Measurements from ENCODE around the gene G0S2. TPM values are rescaled to one million over a fixed set of nuclear protein-coding genes. Genes with fewer than 3 reads are reported as not detected.
A peak's percentile ranks its signal among the peaks of the same experiment; 100 is the strongest.

Gene G0S2
- total RNA-seq, 1 donor from 2014 or later, result 3.6 TPM

- Mint-ChIP-seq H3K27me3 (ENCODE audit: low read depth) (peaks cover 12% of the 10 kb centered on the region), H3K9me3 (no peaks in the 10 kb centered on the region), H3K4me3 (no peak overlapping the region), H3K4me1 (peaks cover 20% of the 10 kb centered on the region), H3K27ac (peak overlapping the region; percentile 31), H3K36me3 (no peaks in the 10 kb centered on the region)
- no peak for TF ChIP-seq CTCF (IDR thresholded peaks at IDR 0.05; ENCODE audit: unreplicated experiment)
- DNase-seq (ENCODE audit: low spot score in 2 of 2, unreplicated experiment in 2 of 2), result no peak
Measured at GRCh38 chr1:209688746-209689234, 13.6 kb downstream of the G0S2 start.

- no peak for TF ChIP-seq CTCF (IDR thresholded peaks at IDR 0.05; ENCODE audit: unreplicated experiment)
- Mint-ChIP-seq H3K4me3 (no peak overlapping the region), H3K4me1 (peaks cover 20% of the 10 kb centered on the region), H3K27me3 (ENCODE audit: low read depth) (peaks cover 18% of the 10 kb centered on the region), H3K9me3 (no peaks in the 10 kb centered on the region), H3K36me3 (no peaks in the 10 kb centered on the region), H3K27ac (no peak overlapping the region)
- no peak for DNase-seq (ENCODE audit: low spot score in 2 of 2, unreplicated experiment in 2 of 2)
Measured at GRCh38 chr1:209689477-209689876, 14.3 kb downstream of the G0S2 start.

- no peak overlapping the region for H3K4me3 Mint-ChIP-seq
- no peaks in the 10 kb centered on the region for H3K9me3 Mint-ChIP-seq
- no peaks in the 10 kb centered on the region for H3K36me3 Mint-ChIP-seq
- peaks cover 16% of the 10 kb centered on the region for H3K4me1 Mint-ChIP-seq
- TF ChIP-seq CTCF (IDR thresholded peaks at IDR 0.05; ENCODE audit: unreplicated experiment), result no peak
- no peak overlapping the region for H3K27ac Mint-ChIP-seq
- H3K27me3 Mint-ChIP-seq (ENCODE audit: low read depth), result peaks cover 32% of the 10 kb centered on the region
- DNase-seq (ENCODE audit: low spot score in 2 of 2, unreplicated experiment in 2 of 2), result no peak
Measured at GRCh38 chr1:209691237-209691636, 16.0 kb downstream of the G0S2 start.

- H3K27me3 Mint-ChIP-seq (ENCODE audit: low read depth), result peaks cover 31% of the 10 kb centered on the region
- DNase-seq (ENCODE audit: low spot score in 2 of 2, unreplicated experiment in 2 of 2), result no peak
- no peaks in the 10 kb centered on the region for H3K9me3 Mint-ChIP-seq
- H3K36me3 Mint-ChIP-seq, result no peaks in the 10 kb centered on the region
- peaks cover 22% of the 10 kb centered on the region for H3K4me1 Mint-ChIP-seq
- TF ChIP-seq CTCF (IDR thresholded peaks at IDR 0.05; ENCODE audit: unreplicated experiment), result no peak
- no peak overlapping the region for H3K4me3 Mint-ChIP-seq
- H3K27ac Mint-ChIP-seq, result no peak overlapping the region
Measured at GRCh38 chr1:209692296-209692695, 17.1 kb downstream of the G0S2 start.

- H3K27me3 Mint-ChIP-seq (ENCODE audit: low read depth), result peaks cover 31% of the 10 kb centered on the region
- no peak overlapping the region for H3K27ac Mint-ChIP-seq
- H3K4me1 Mint-ChIP-seq, result peaks cover 24% of the 10 kb centered on the region
- TF ChIP-seq CTCF (IDR thresholded peaks at IDR 0.05; ENCODE audit: unreplicated experiment), result peak; percentile 80
- H3K9me3 Mint-ChIP-seq, result no peaks in the 10 kb centered on the region
- H3K36me3 Mint-ChIP-seq, result no peaks in the 10 kb centered on the region
- no peak overlapping the region for H3K4me3 Mint-ChIP-seq
- peak; percentile 53 to 74 for DNase-seq (ENCODE audit: low spot score in 2 of 2, unreplicated experiment in 2 of 2)
Measured at GRCh38 chr1:209692745-209693504, 17.7 kb downstream of the G0S2 start.

Data from mesothelial cell of epicardium (in vitro differentiated cells).